Smooth muscle cell of bladder (primary cell): ENCODE data around the gene PRAMEF25. TPM values are rescaled to one million over a fixed set of nuclear protein-coding genes. Genes with fewer than 3 reads are reported as not detected.

Experiments used
- total RNA-seq: library from RNA; depleted of rRNA; stranded (reverse); fragments of >200 nt; gene quantifications from 2 replicates; pipeline ENCODE4 v1.2.3, GENCODE V29; 2014

Gene PRAMEF25
- total RNA-seq, result not detected in 2 replicates

DNA sequence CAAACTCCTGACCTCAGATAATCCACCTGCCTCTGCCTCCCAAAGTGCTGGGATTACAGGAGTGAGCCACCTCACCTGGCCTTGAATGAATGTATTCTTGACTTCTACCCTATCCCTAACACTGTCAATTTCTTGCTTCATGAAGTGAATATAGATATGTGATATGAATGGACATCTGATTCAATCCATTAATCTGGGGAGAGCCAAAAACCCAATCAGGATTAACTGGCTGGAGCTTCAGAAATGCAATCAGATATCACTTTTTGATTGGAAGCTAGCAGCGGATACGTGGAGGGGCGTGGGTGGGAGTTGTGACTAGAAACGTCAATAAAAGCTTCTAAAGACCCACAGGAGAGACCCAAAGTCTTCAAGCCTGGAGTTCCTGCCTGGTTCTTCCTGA is at the start of gene PRAMEF25:
PRAMEF25 (plus strand) TSS at position 301 of the 400 bp plus-strand sequence. CDS start 2,920 bp downstream, outside the sequence.

DNA sequence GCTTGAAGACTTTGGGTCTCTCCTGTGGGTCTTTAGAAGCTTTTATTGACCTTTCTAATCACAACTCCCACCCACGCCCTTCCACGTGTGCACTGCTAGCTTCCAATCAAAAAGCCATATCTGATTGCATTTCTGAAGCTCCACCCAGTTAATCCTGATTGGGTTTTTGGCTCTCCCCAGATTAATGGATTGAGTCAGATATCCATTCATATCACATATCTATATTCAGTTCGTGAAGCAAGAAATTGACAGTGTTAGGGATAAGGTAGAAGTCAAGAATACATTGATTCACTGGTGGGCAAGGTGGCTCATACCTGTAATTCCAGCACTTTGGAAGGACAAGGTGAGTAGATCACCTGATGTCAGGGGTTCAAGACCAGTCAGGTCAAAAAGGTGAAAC is 14.1 kb upstream of the PRAMEF25 start, which contains the start of gene PRAMEF27:
PRAMEF27 (minus strand) TSS at position 101 of the 400 bp plus-strand sequence. CDS start 2,916 bp downstream, outside the sequence.

DNA sequence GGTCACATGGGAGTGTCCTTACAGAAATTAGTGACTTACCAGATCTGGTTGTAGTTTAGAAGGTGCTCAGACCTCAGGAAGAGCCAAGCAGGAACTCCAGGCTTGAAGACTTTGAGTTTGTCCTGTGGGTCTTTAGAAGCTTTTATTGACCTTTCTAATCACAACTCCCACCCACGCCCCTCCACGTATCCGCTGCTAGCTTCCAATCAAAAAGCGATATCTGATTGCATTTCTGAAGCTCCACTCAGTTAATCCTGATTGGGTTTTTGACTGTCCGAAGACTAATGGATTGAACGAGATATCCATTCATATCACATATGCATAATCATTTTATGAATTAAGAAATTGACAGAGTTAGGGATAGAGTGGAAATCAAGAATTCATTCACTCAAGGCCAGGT is 46.2 kb downstream of the PRAMEF25 start, which contains the start of gene HNRNPCL2:
HNRNPCL2 (minus strand) TSS at position 101 of the 400 bp plus-strand sequence. CDS start 454 bp downstream, outside the sequence.

Other genes starting within 250 kb of the PRAMEF25 start
- not detected in 2 replicates for gene PRAMEF11, start 239.4 kb upstream of the PRAMEF25 start, total RNA-seq
- not detected in 2 replicates for gene HNRNPCL1, start 222.1 kb upstream of the PRAMEF25 start, total RNA-seq
- not detected in 2 replicates for gene PRAMEF2, start 213.7 kb upstream of the PRAMEF25 start, total RNA-seq
- gene PRAMEF4, start 184.6 kb upstream of the PRAMEF25 start, total RNA-seq, result not detected in 2 replicates
- gene PRAMEF10, start 172.5 kb upstream of the PRAMEF25 start, total RNA-seq, result not detected in 2 replicates
- not detected in 2 replicates for gene PRAMEF7, start 154.2 kb upstream of the PRAMEF25 start, total RNA-seq
- gene PRAMEF6, start 123.2 kb upstream of the PRAMEF25 start, total RNA-seq, result not detected in 2 replicates
- gene PRAMEF27, start 14.2 kb upstream of the PRAMEF25 start, total RNA-seq, result not detected in 2 replicates
- not detected in 2 replicates for gene HNRNPCL3, start 10.0 kb upstream of the PRAMEF25 start, total RNA-seq
- not detected in 2 replicates for gene HNRNPCL2, start 46.1 kb downstream of the PRAMEF25 start, total RNA-seq
- gene PRAMEF26, start 85.2 kb downstream of the PRAMEF25 start, total RNA-seq, result not detected in 2 replicates
- gene HNRNPCL4, start 94.9 kb downstream of the PRAMEF25 start, total RNA-seq, result not detected in 2 replicates
- gene PRAMEF9, start 101.1 kb downstream of the PRAMEF25 start, total RNA-seq, result not detected in 2 replicates
- gene PRAMEF13, start 130.6 kb downstream of the PRAMEF25 start, total RNA-seq, result not detected in 2 replicates
- not detected in 2 replicates for gene PRAMEF18, start 155.4 kb downstream of the PRAMEF25 start, total RNA-seq
- gene PRAMEF5, start 183.4 kb downstream of the PRAMEF25 start, total RNA-seq, result not detected in 2 replicates
- not detected in 2 replicates for gene PRAMEF8, start 214.4 kb downstream of the PRAMEF25 start, total RNA-seq
- gene PRAMEF33, start 232.8 kb downstream of the PRAMEF25 start, total RNA-seq, result not detected in 2 replicates
- not detected in 2 replicates for gene PRAMEF15, start 244.8 kb downstream of the PRAMEF25 start, total RNA-seq